HL-60 (cell line): ENCODE measurements around the gene ZNF28.

Experiments
- GABPA ChIP-seq: IDR thresholded peaks from 2 replicates; pipeline ENCODE4 v1.6.1; 2012; ENCODE audit warnings: low read depth
- POLR2AphosphoS5 ChIP-seq: IDR thresholded peaks from 2 replicates; pipeline ENCODE4 v1.6.1; 2012; ENCODE audit warnings: low read depth
- TF ChIP-seq, protein P1 (sequence below): IDR thresholded peaks from one replicate; pipeline ENCODE4 v1.5.1; 2011; ENCODE audit warnings: low read length, control low read depth, inconsistent platforms; ENCODE audit not compliant: insufficient read depth
- TF ChIP-seq, protein P2 (sequence below): IDR thresholded peaks from 2 replicates; pipeline ENCODE4 v1.6.1; 2012; ENCODE audit warnings: low read depth; ENCODE audit not compliant: insufficient replicate concordance

- TF ChIP-seq, protein P1, sequence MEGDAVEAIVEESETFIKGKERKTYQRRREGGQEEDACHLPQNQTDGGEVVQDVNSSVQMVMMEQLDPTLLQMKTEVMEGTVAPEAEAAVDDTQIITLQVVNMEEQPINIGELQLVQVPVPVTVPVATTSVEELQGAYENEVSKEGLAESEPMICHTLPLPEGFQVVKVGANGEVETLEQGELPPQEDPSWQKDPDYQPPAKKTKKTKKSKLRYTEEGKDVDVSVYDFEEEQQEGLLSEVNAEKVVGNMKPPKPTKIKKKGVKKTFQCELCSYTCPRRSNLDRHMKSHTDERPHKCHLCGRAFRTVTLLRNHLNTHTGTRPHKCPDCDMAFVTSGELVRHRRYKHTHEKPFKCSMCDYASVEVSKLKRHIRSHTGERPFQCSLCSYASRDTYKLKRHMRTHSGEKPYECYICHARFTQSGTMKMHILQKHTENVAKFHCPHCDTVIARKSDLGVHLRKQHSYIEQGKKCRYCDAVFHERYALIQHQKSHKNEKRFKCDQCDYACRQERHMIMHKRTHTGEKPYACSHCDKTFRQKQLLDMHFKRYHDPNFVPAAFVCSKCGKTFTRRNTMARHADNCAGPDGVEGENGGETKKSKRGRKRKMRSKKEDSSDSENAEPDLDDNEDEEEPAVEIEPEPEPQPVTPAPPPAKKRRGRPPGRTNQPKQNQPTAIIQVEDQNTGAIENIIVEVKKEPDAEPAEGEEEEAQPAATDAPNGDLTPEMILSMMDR = no peak
- TF ChIP-seq, protein P2, sequence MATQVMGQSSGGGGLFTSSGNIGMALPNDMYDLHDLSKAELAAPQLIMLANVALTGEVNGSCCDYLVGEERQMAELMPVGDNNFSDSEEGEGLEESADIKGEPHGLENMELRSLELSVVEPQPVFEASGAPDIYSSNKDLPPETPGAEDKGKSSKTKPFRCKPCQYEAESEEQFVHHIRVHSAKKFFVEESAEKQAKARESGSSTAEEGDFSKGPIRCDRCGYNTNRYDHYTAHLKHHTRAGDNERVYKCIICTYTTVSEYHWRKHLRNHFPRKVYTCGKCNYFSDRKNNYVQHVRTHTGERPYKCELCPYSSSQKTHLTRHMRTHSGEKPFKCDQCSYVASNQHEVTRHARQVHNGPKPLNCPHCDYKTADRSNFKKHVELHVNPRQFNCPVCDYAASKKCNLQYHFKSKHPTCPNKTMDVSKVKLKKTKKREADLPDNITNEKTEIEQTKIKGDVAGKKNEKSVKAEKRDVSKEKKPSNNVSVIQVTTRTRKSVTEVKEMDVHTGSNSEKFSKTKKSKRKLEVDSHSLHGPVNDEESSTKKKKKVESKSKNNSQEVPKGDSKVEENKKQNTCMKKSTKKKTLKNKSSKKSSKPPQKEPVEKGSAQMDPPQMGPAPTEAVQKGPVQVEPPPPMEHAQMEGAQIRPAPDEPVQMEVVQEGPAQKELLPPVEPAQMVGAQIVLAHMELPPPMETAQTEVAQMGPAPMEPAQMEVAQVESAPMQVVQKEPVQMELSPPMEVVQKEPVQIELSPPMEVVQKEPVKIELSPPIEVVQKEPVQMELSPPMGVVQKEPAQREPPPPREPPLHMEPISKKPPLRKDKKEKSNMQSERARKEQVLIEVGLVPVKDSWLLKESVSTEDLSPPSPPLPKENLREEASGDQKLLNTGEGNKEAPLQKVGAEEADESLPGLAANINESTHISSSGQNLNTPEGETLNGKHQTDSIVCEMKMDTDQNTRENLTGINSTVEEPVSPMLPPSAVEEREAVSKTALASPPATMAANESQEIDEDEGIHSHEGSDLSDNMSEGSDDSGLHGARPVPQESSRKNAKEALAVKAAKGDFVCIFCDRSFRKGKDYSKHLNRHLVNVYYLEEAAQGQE = no peak
- TF ChIP-seq POLR2AphosphoS5 (no peak), GABPA (no peak)
Observed at GRCh38 chr19:52749780-52750179, 71.7 kb downstream of the ZNF28 start.
